GM12875 (cell line): ENCODE measurements around the gene FOXP1.

Experiments used
- H3K4me3 ChIP-seq: one replicate; pipeline ENCODE4 v1.5.1; 2011; ENCODE audit warnings: low read depth, low read length, control low read depth
- TF ChIP-seq, protein P1 (sequence below): IDR thresholded peaks from 2 replicates; pipeline ENCODE4 v1.5.1; 2011; ENCODE audit warnings: low read depth, mild to moderate bottlenecking, control low read depth, inconsistent platforms, low read length, moderate library complexity, borderline replicate concordance; ENCODE audit not compliant: insufficient read depth

FOXP1 gene

DNA sequence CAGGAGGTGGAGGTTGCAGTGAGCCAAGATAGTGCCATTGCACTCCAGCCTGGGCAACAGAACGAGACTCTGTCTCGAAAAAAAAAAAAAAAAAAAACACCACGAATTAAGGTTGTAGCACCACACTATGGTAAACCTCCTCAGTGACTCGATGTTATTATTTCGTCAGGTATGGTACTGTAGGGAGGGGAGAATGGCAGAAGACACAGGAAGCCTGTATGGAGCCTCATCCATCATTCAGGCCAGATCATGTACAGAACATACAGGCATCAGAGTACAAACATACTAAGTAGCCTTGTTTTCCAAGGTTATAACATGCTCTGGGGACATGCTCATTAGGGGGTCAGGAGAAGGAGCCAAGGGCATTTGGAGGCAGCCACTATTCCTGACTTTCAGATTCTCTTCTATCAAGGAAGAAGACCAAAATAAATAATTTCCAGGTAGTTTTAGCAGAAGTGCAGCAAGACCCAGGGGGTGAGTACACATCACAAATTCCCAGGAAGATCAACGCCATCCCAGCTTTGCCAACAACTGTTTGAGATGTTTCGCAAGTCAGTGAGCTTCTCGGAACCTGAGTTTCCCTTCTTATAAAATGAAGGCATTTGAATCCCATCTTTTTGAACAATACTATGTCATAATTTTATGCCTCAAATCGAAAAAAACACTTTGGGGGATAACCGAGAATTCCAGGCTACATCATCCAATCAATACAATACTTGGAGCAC is 79.8 kb downstream of the FOXP1 start:
- no peak overlapping the region for H3K4me3 ChIP-seq
- TF ChIP-seq, protein P1, sequence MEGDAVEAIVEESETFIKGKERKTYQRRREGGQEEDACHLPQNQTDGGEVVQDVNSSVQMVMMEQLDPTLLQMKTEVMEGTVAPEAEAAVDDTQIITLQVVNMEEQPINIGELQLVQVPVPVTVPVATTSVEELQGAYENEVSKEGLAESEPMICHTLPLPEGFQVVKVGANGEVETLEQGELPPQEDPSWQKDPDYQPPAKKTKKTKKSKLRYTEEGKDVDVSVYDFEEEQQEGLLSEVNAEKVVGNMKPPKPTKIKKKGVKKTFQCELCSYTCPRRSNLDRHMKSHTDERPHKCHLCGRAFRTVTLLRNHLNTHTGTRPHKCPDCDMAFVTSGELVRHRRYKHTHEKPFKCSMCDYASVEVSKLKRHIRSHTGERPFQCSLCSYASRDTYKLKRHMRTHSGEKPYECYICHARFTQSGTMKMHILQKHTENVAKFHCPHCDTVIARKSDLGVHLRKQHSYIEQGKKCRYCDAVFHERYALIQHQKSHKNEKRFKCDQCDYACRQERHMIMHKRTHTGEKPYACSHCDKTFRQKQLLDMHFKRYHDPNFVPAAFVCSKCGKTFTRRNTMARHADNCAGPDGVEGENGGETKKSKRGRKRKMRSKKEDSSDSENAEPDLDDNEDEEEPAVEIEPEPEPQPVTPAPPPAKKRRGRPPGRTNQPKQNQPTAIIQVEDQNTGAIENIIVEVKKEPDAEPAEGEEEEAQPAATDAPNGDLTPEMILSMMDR: no peak

- TF ChIP-seq, protein P1: no peak
- H3K4me3 ChIP-seq: no peak overlapping the region
Observed at GRCh38 chr3:71502066-71502625, 81.4 kb downstream of the FOXP1 start.

GRCh38 chr3:71500696-71501095 is 82.8 kb downstream of the FOXP1 start:
- TF ChIP-seq, protein P1: no peak
- no peak overlapping the region for H3K4me3 ChIP-seq

- H3K4me3 ChIP-seq: no peak overlapping the region
- TF ChIP-seq, protein P1: no peak
Observed at GRCh38 chr3:71499227-71499876, 84.2 kb downstream of the FOXP1 start.

DNA sequence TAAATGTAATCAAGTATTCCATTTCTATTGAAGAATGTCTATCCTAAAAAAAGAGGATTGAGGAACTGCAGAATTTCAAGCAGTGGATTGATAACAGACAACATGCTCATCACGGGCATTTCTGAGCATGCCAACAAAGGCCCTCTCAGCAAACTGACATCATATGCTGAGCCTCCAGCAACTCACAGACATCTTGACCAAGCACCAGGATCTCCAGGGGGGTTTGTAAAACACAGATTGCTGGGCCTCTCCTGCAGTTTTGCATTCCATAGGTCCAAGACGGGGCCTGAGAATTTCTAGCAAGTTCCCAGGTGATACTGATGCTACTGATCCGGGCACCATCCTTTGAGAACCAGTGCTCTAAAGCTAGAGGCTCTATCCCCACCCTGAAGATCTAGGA is 85.0 kb downstream of the FOXP1 start:
- H3K4me3 ChIP-seq: no peak overlapping the region
- TF ChIP-seq, protein P1: no peak

DNA sequence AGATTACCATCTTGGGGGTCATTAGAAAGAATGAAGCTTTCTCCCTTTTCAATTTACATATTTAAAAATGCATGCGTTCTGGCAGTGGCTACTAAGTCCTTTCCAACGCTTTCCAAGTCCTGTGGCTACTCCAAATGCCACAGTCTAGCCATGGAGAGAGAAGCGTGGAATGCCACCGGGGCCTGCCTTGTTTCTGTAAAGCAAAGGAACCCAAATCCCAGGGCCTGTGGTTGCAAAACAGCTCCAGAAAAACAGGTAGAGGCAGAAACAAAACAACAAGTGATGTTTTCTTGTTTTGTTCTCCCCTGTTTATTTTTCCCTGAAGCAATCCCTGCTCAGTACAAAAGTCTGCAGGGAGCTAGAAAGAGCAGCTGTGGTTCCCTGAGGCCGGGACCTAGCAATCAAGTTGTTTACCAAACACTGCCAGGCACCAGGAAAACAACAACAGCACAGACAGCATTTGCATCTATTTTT is 85.5 kb downstream of the FOXP1 start:
- H3K4me3 ChIP-seq: no peak overlapping the region

More for the DNA sequence above, 85.5 kb downstream of the FOXP1 start:
- TF ChIP-seq, protein P1: no peak
